GM19099 (cell line): ENCODE data around the gene R3HCC1L.

Source experiments
- POLR2A ChIP-seq: IDR thresholded peaks from 3 replicates; pipeline ENCODE4 v1.6.1; 2011; ENCODE audit warnings: low read depth; ENCODE audit not compliant: insufficient read length; ENCODE audit errors: extremely low read depth

R3HCC1L gene

DNA sequence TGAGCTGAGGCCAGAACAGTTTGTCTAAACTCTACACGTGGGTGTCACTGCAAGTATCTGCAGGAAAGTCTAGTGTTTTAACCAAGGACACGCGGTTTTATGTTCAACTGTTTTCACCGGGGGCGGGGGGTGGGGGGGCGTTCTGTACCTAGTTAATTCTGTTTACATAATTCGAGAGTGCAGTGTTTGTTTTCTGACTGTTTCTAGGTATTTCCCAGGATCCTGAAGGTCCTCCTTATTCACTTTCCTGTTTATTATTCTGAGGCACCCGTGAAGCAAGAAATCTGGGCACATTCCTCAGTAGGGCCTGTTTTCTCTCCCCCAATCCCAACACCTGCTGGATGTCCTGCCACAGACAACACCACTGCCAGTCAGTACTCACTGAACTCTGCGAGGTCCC, 125.9 kb downstream of the R3HCC1L start:
- no peak for TF ChIP-seq POLR2A

DNA sequence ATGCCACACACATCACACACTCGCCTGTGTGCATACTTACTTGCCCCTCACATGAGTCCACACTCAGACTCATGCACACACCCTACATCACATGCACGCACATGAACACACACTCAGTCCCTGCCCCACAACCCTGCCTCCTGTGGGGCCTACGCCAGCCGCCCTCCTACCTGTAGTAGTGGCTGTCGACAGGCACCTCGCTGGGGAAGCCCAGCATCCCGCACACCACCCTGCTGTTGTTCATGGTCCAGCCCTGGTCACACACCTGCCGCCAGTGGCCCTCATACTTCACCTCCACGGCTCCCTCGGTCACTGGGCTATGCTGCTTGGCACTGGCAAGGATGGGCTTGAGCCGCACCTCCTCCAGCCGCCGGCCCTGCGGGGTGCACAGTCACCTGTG, 126.3 kb downstream of the R3HCC1L start:
- no peak for TF ChIP-seq POLR2A

DNA sequence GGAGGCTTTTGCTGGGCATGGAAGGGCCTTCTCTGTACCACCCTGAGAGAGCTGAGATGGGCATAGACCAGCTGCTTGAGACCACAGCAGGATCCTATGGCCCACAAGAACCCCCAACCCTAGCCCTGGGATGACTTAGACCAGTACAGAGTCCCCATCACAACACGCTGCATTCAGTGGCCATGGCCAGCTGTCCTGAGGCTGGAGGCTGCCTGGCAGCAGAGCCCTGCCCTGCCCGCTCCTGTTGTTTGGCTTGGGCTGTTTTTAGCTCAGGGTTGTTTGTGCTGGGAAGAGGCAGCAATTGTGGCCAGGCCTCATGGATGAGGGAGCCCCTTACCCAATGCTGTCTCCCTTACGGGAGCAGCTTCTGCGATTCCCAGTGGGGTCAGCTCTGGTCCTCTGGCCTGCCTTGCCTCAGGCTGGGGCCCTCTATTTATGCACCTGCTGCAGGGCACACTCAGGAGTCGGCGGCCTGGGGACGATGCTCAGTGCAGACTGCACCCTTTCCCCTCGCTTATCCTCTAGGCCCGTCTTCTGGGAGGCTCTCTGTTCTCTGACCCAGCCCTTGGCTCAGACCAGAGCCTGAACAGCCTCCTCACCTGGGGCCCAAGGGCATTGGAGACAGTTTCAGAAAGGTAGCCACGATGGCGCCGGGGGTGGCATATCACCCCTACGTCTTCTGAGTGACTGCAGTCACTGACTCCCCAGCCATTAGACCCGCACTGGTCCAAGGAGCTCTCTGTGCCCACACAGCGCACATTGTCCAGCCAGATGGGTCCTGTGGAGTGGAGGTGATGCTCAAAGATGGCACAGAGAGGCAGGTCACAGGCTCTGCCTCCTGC, 127.2 kb downstream of the R3HCC1L start:
- TF ChIP-seq POLR2A = no peak

DNA sequence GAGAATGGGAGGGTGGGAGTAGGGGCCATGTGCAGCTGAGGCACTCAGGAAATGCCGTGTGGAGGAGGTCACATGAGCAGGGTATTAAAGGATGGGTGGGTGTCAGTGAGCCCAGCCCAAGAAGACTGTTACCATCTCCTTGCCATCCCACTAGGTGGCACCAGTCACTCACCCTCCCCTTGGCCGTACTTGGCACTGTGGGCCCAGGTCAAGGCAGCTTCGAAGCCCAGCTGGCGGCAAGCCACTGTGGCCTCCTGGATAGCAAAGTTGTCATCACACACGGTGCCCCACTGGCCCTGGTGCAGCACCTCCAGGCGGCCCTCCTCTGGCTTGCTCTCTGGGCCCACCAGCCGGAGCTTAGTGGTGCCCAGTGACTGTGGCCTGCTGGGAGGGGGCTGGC, 128.1 kb downstream of the R3HCC1L start:
- TF ChIP-seq POLR2A = no peak

DNA sequence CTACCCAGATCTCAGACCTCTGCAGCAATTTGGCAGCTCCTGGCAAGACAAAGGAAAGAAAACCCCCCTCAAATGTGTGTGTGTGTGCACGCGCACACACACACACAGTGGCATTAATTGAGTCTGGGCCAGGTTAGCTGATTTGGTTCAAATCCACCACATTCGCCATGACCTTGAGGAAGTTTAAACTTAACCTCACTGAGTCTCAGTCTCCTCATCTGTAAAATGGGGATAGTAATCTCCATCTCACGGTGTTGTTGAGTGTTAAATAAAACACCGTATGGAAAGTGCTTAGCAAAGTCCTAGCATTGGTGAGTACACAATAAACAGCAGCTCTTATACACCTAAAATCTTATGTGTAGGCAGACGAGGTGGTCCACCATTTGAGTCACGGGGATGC, 128.6 kb downstream of the R3HCC1L start:
- TF ChIP-seq POLR2A = no peak

DNA sequence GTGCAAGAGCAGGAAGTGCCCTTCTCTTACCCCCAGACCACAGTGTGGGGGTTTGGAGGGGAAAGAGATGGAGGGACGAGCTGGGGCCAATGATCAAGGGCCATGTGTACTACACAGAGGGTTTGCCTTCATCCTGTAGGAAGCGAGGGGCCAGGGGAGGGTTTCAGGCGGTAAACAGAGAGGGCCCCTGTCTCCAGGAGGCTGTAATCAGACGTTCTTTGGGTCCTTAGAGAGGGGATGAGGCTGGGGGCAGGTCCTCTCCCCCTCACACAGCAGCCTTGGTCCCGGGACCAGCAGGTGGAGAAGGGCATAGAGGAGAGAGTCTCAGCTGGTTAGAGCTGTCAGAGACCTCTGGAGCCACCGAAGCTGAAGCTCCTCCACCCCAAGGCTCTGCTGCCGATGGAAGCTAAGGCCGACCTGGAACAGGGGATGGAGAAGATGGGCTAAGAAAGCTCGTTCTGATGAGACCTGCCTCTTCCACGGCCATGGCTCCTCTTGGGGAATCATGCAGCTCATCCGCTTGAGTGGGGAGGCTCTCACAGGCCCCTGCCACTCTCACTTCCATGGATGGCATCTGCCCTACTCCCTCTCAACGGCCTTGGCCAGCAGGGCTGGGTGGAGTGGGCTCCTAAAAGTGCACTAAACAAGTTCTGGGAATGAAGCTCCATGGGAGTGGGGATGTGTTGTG, 130.1 kb downstream of the R3HCC1L start:
- no peak for TF ChIP-seq POLR2A

DNA sequence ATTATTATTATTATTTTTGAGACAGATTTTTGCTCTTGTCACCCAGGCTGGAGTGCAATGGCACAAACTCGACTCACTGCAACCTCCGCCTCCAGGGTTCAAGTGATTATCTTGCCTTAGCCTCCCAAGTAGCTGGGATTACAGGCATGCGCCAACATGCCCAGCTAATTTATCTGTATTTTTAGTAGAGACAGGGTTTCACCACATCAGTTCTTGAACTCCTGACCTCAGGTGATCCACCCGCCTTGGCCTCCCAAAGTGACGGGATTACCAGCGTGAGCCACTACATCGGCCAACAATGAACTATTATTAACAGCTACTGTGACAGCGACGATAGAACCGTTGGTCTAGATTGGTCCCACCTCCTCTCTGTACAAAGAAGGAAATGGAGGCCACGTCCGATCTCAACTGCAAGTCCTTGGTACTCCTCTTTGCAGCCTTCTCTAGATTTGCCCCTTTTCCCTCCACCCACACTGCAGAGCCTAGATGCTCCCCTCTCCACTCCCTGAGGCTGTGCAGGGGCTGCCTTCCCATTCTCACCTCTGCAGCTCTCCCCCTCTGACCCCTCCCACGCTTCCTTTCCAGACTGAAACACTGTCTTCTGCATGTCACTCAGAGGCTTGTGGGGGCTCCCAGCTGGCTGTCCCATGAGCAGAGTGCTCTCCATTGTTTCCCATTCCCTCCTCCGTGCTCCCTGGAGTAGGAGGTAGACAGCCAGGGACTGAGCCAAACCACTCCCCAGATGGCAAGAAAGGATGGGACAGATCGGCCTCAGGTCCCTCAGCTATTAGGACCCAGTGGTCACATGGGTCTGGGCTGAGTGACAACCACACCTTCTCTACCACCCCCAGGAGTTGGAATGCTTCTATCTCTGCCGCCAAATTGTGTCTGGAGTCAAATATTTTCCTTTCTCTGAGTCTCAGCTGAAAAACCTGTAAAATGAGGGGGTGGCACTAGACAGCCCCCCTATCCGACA, 131.2 kb downstream of the R3HCC1L start:
- TF ChIP-seq POLR2A = no peak

DNA sequence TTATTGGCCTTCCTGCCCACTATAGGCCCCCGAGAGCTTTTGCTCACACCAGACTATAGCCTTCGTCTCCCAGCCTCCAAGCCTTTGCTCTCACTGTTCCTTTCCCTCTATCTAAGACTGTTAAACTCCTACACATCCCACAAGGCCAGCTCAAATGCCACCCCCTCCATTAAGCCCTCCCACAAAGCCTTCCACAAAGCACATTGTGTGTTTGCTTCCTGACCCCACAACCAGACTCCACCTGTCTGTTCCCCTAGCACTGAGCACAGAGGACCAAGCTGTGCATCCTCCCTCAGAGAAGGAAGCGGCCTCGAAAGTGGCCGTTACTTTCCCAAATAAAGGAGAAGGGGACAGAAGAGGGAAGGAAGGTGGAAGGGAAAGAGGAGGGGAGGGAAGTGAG, 132.2 kb downstream of the R3HCC1L start:
- no peak for TF ChIP-seq POLR2A

DNA sequence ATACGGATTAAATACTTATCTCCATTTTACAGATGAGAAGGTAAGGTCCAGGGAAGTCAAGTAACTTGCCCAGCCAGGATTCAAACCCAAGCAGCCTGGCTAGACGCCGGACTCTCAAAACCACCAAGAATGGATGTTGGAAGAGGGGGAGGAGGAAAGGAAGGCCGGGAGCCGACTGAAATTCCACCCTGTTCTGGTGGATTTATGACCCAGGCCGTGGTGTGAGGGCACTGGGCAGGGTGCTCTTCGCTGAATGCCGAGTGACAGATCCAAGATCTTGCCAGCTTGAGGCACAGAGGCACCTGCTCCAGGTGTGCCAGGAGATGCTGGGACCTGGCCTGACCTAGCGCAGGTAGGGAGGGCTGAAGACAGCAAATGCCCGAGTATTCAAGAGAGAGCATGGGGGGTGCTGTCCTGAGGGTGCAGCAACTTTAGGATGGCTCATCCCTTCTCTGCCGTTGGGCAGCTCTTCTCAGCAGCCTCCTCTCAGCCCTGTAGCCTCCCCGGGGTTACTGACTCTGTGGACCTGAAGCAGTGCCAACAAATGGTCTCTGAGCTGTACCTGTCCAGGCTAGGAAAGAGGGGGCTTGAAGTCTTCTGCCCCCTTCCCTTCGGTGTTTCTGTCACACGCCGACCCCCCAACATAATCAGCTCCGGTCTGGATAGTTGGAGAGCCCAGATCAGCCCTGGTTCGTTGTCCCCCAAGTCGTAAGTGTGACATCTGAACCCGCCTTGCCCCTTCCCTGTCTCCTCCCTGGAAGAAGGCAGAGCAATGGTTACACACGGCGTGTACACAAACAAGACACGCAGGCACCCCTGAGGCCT, 132.8 kb downstream of the R3HCC1L start:
- TF ChIP-seq POLR2A = no peak

DNA sequence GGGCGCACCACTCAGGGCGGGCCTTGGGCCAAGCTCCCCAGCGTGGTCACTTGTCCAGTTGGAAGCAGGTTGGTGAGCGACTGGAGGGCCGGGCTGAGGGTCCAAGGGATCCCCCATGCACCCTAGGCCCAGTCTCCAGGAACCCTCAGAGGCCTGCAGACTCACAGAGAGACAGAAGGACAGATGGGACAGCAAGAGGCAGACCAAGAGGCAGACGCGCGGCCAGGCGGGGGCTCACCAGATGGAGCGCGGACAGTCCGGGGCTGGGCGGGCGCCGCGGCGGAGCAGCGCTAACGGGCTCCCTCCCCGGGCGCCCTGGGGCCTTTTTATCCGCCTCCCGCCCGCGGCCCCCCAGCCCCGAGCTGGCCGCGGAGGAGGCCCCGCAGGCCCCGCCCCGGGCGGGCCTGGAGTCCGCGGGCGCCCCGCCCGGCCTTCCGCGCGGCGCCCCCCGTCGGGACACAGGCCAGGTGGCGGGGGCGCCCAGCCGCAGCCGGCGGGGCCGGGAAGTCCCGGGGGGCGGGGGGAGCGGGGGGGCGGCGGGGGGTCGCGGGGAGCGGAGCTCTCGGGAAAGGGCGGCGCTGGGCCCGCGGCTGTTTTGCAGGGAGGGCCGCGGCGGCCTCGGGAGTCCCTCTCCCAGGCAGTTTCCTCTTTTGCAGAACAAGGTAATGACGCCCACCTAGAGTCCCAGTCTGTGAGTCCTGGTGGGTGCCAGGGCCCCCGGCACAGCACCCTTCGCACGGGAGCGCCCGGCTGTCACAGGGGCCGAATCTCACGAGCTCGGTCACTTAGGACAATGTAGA, 133.6 kb downstream of the R3HCC1L start, which contains the start of gene LOXL4:
Gene LOXL4 (minus strand): TSS at position 301 of the 800 bp plus-strand sequence. CDS start 5,175 bp downstream, outside the sequence.
- TF ChIP-seq POLR2A = no peak

DNA sequence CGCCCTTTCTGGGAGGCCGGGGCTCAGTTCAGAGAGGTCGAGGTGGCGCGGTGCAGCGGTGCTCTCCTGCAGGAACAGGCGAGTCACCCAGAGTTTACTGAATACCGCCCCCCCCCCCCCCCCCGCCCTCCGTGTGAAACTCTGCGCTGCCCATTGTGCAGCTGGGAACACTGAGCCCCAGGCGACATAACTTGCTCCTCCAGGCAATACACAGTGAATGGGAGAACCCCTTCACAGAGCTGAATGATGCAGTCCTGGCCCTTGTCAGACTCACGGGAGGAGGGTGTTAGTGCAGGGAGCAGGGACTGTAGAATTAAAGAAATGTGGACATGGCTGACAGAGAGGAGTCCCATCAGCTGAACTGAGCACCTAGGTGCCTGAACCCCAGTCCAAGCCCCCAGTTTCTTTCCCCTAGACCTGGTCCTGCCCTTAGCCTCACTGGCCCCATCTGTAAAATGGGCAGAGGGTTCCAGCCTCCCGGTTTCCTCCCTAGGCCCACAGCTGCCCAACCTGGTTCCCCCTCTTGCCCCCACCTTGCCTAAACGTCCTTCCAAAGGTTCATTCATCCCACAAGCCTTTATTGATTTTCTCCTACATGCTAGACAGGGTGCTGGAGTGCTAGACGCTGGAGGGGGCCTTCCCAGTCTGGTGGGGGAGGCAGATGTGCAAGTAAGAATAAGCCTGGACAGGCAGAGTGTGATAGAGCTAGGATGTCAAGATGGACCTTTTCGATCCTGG, 134.4 kb downstream of the R3HCC1L start:
- no peak for TF ChIP-seq POLR2A

DNA sequence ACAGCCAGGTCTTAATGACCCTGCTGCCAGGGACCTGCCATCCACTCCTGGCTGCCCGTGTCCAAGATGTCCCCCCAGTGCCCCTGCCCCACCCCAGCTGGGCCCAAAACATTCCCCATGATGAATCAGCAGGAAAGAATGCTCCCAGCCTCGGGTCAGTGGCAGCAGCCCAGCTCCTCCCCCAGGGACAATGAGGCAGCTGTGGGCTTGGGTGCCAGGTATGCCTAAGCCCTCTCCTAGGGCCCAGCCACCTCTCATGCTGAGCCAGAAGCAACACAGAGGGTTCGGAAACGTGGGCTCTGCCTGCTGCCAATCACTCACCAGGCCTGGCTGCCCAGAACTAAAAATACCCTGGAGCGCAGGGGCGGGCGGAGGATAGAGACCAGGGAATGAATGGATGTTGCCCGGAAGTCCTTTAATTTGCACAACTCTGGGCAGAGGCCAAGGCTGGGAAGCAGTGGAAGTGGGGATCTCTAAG, 135.0 kb downstream of the R3HCC1L start:
- TF ChIP-seq POLR2A = no peak

DNA sequence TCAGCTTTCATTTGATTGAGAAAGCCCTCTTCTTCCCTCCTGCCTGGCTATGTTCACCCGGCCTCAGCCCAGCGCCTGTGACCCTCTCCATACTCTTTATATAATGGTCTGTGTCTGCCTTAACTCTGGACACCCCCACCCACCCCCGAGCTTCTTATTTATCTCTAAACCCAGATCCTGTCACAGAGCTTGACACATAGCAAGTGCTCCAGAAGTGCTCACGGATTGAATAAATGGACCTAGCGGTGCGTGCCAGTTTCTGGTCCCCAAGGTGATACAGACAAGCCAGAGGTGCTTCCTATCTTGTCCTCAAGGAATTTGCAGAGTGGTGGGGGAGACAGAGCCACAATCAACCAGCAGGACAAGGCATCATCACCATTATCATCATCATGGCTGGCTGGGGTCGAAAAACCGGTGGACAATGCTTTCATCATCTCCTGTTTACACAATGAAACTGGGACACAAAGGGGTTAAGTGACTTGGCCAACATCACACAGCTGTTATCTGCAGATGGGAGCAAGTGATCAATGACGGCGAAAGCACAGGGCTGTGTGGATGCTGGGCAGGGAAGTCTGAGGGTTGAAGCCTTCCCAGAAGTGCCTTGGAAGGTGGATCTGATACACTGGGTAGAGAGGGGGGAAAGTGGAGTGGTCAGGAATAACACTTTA, 135.8 kb downstream of the R3HCC1L start:
- TF ChIP-seq POLR2A = no peak

DNA sequence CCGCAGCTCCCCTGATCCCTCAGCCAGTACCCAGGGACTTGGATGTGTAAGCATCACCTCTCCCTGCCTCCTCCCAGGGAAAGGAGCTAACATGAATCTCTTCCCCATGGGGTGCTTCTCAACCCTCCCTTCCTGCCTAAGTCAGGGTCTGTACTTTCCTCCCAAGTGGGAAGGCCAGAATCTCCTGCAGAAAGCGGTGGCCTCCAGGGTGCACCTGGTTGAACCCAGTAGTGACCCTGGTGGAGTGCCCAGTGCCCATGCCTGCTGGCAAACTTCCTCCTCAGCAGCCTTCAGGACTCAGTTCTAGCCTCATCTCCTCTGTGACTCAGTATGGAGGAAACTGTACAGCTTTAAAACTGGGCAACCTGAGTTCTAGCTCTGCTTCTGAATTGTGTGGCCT, 136.3 kb downstream of the R3HCC1L start:
- no peak for TF ChIP-seq POLR2A
